Measurements from ENCODE around the gene CIRBP. TPM values are rescaled to one million over a fixed set of nuclear protein-coding genes. Genes with fewer than 3 reads are reported as not detected.

CIRBP gene
- polyA plus RNA-seq, 1 donor from 2014 or later: 377 TPM

GRCh38 chr19:1227304-1228054 is 41.7 kb upstream of the CIRBP start:
- Mint-ChIP-seq H3K27ac (no peak overlapping the region), H3K36me3 (no peaks in the 10 kb centered on the region), H3K4me3 (no peak overlapping the region), H3K27me3 (no peaks in the 10 kb centered on the region), H3K4me1 (peaks cover 0 to 1% (median 0%) of the 10 kb centered on the region in 3 donors), H3K9me3 (no peaks in the 10 kb centered on the region)

GRCh38 chr19:1228161-1228957 is 40.8 kb upstream of the CIRBP start:
- H3K36me3 Mint-ChIP-seq: no peaks in the 10 kb centered on the region

GRCh38 chr19:1229056-1229923 is 39.8 kb upstream of the CIRBP start:
- Mint-ChIP-seq H3K9me3 (no peaks in the 10 kb centered on the region), H3K4me3 (no peak overlapping the region), H3K36me3 (no peaks in the 10 kb centered on the region), H3K27ac (no peak overlapping the region), H3K27me3 (no peaks in the 10 kb centered on the region), H3K4me1 (no peaks in the 10 kb centered on the region)

More at GRCh38 chr19:1228161-1228957, 40.8 kb upstream of the CIRBP start:
- no peaks in the 10 kb centered on the region for H3K4me1 Mint-ChIP-seq
- H3K4me3 Mint-ChIP-seq: no peak overlapping the region
- no peaks in the 10 kb centered on the region for H3K9me3 Mint-ChIP-seq
- H3K27me3 Mint-ChIP-seq: no peaks in the 10 kb centered on the region
- no peak overlapping the region for H3K27ac Mint-ChIP-seq

GRCh38 chr19:1229924-1230782 is 39.0 kb upstream of the CIRBP start:
- H3K27me3 Mint-ChIP-seq: no peaks in the 10 kb centered on the region
- no peaks in the 10 kb centered on the region for H3K4me1 Mint-ChIP-seq
- H3K4me3 Mint-ChIP-seq: no peak overlapping the region
- no peaks in the 10 kb centered on the region for H3K9me3 Mint-ChIP-seq
- H3K27ac Mint-ChIP-seq: no peak overlapping the region
- H3K36me3 Mint-ChIP-seq: no peaks in the 10 kb centered on the region

- H3K27me3 Mint-ChIP-seq: no peaks in the 10 kb centered on the region
- no peak overlapping the region for H3K4me3 Mint-ChIP-seq
- no peaks in the 10 kb centered on the region for H3K4me1 Mint-ChIP-seq
- no peaks in the 10 kb centered on the region for H3K9me3 Mint-ChIP-seq
- no peaks in the 10 kb centered on the region for H3K36me3 Mint-ChIP-seq
- no peak overlapping the region for H3K27ac Mint-ChIP-seq
Measured at GRCh38 chr19:1230783-1231489, 38.2 kb upstream of the CIRBP start.

GRCh38 chr19:1231729-1232637 is 37.1 kb upstream of the CIRBP start:
- Mint-ChIP-seq H3K4me1 (no peaks in the 10 kb centered on the region), H3K27ac (peak overlapping the region in 1 of 3 donors; percentile 87), H3K27me3 (no peaks in the 10 kb centered on the region), H3K4me3 (peak overlapping the region in 1 of 4 donors; percentile 78), H3K36me3 (no peaks in the 10 kb centered on the region), H3K9me3 (no peaks in the 10 kb centered on the region)

- no peaks in the 10 kb centered on the region for H3K27me3 Mint-ChIP-seq
- H3K9me3 Mint-ChIP-seq: no peaks in the 10 kb centered on the region
- no peaks in the 10 kb centered on the region for H3K36me3 Mint-ChIP-seq
- H3K4me1 Mint-ChIP-seq: no peaks in the 10 kb centered on the region
- H3K4me3 Mint-ChIP-seq: peak overlapping the region in 2 of 4 donors; percentile 23 to 78
- H3K27ac Mint-ChIP-seq: peak overlapping the region in 1 of 3 donors; percentile 87
Measured at GRCh38 chr19:1232652-1233072, 36.5 kb upstream of the CIRBP start.

- Mint-ChIP-seq H3K9me3 (no peaks in the 10 kb centered on the region), H3K27me3 (no peaks in the 10 kb centered on the region), H3K4me1 (no peaks in the 10 kb centered on the region), H3K36me3 (no peaks in the 10 kb centered on the region), H3K4me3 (peak overlapping the region in 1 of 4 donors; percentile 23), H3K27ac (no peak overlapping the region)
Measured at GRCh38 chr19:1233115-1233667, 35.9 kb upstream of the CIRBP start.

GRCh38 chr19:1234051-1234954 is 34.8 kb upstream of the CIRBP start:
- Mint-ChIP-seq H3K27ac (no peak overlapping the region), H3K4me3 (no peak overlapping the region), H3K27me3 (peaks cover 6% of the 10 kb centered on the region), H3K9me3 (peaks cover 0 to 2% (median 0%) of the 10 kb centered on the region in 3 donors), H3K36me3 (no peaks in the 10 kb centered on the region), H3K4me1 (peaks cover 0 to 8% (median 5%) of the 10 kb centered on the region in 3 donors)

GRCh38 chr19:1234955-1235380 is 34.2 kb upstream of the CIRBP start:
- Mint-ChIP-seq H3K4me3 (no peak overlapping the region), H3K36me3 (no peaks in the 10 kb centered on the region), H3K27me3 (peaks cover 6% of the 10 kb centered on the region), H3K27ac (no peak overlapping the region), H3K9me3 (peaks cover 0 to 2% (median 0%) of the 10 kb centered on the region in 3 donors), H3K4me1 (peaks cover 0 to 9% (median 7%) of the 10 kb centered on the region in 3 donors)

- H3K27ac Mint-ChIP-seq: no peak overlapping the region
Measured at GRCh38 chr19:1235625-1236538, 33.2 kb upstream of the CIRBP start.

More at GRCh38 chr19:1235625-1236538, 33.2 kb upstream of the CIRBP start:
- no peaks in the 10 kb centered on the region for H3K36me3 Mint-ChIP-seq
- H3K9me3 Mint-ChIP-seq: peaks cover 0 to 2% (median 0%) of the 10 kb centered on the region in 3 donors
- H3K4me1 Mint-ChIP-seq: peaks cover 0 to 9% (median 7%) of the 10 kb centered on the region in 3 donors
- no peak overlapping the region for H3K4me3 Mint-ChIP-seq
- H3K27me3 Mint-ChIP-seq: peaks cover 6% of the 10 kb centered on the region

Measured in IgD-negative memory B cell (primary cell).